WTC11 (cell line): Measurements from ENCODE around the gene UCK1. TPM values are rescaled to one million over a fixed set of nuclear protein-coding genes. Genes with fewer than 3 reads are reported as not detected.

Experiments used
- ATAC-seq: fragments of 200-7000 bp; cut with Tn5 transposase; 2 replicates; pipeline ENCODE4 v1.10.0; 2021; ENCODE audit warnings: mild to moderate bottlenecking, moderate library complexity
- CTCF ChIA-PET: fragments of 300-600 bp; sonication (Branson Sonifier 250); formaldehyde crosslinking; loops from one replicate; lab custom pipeline; 2021; ENCODE audit warnings: antibody characterized with exemption; lab: Charles Lee
- POLR2A ChIA-PET: fragments of 350-600 bp; sonication (Branson Sonifier 250); formaldehyde crosslinking; loops from one replicate; lab custom pipeline; 2021; ENCODE audit warnings: antibody characterized with exemption; lab: Charles Lee
- DNase-seq: peaks from one replicate; pipeline ENCODE4 v3.0.0; 2021; ENCODE audit warnings: low spot score
- H3K27ac Mint-ChIP-seq: 2 replicates; pipeline ENCODE4 v1.8.0; 2021; ENCODE audit warnings: mixed read lengths
- H3K27me3 Mint-ChIP-seq: 2 replicates; pipeline ENCODE4 v1.8.0; 2021; ENCODE audit warnings: low read depth, mild to moderate bottlenecking, moderate library complexity, mixed read lengths
- H3K36me3 Mint-ChIP-seq: 2 replicates; pipeline ENCODE4 v1.8.0; 2021; ENCODE audit warnings: mixed read lengths
- H3K4me1 Mint-ChIP-seq: 2 replicates; pipeline ENCODE4 v1.8.0; 2022; ENCODE audit warnings: mixed read lengths
- H3K4me3 Mint-ChIP-seq: 2 replicates; pipeline ENCODE4 v1.8.0; 2021; ENCODE audit warnings: mild to moderate bottlenecking, moderate library complexity, mixed read lengths
- H3K9me3 Mint-ChIP-seq: 2 replicates; pipeline ENCODE4 v1.8.0; 2021; ENCODE audit warnings: mixed read lengths
- ATF2 ChIP-seq: sonication (generic); formaldehyde crosslinking; IDR thresholded peaks from 2 replicates; pipeline ENCODE4 v1.8.1; 2022; ENCODE audit warnings: low read depth, missing genetic modification reagents, borderline replicate concordance
- CTCF ChIP-seq: fragments of 200-600 bp; IDR thresholded peaks from 2 replicates; pipeline ENCODE4 v1.8.0; 2022; ENCODE audit warnings: antibody characterized with exemption
- E2F4 ChIP-seq: sonication (generic); formaldehyde crosslinking; IDR thresholded peaks from 2 replicates; pipeline ENCODE4 v1.8.1; 2022; ENCODE audit warnings: low read depth, mild to moderate bottlenecking, moderate library complexity, missing genetic modification reagents, borderline replicate concordance
- FOXK1 ChIP-seq: sonication (generic); formaldehyde crosslinking; IDR thresholded peaks from 2 replicates; pipeline ENCODE4 v1.8.0; 2022; ENCODE audit warnings: mild to moderate bottlenecking, moderate library complexity, missing genetic modification reagents
- GRHL2 ChIP-seq: fragments of 250-450 bp; sonication (Bioruptor Pico); IDR thresholded peaks from 2 replicates; pipeline ENCODE4 v1.8.0; 2022; ENCODE audit warnings: mild to moderate bottlenecking, moderate library complexity; ENCODE audit not compliant: insufficient replicate concordance, severe bottlenecking
- MYBL2 ChIP-seq: sonication (generic); formaldehyde crosslinking; IDR thresholded peaks from 2 replicates; pipeline ENCODE4 v1.8.1; 2023; ENCODE audit warnings: mild to moderate bottlenecking, moderate library complexity, missing genetic modification reagents
- NFE2L1 ChIP-seq: sonication (generic); formaldehyde crosslinking; IDR thresholded peaks from 2 replicates; pipeline ENCODE4 v1.8.1; 2023; ENCODE audit warnings: missing genetic modification reagents
- NFYB ChIP-seq: sonication (generic); formaldehyde crosslinking; conservative IDR thresholded peaks from 2 replicates; pipeline ENCODE4 v1.8.0; 2022; ENCODE audit warnings: low read depth, missing genetic modification reagents
- NR3C1 ChIP-seq: sonication (generic); formaldehyde crosslinking; conservative IDR thresholded peaks from 2 replicates; pipeline ENCODE4 v1.8.1; 2023; ENCODE audit warnings: low read depth, mild to moderate bottlenecking, missing genetic modification reagents
- PREB ChIP-seq: sonication (generic); formaldehyde crosslinking; IDR thresholded peaks from 2 replicates; pipeline ENCODE4 v1.8.1; 2022; ENCODE audit warnings: mild to moderate bottlenecking, missing genetic modification reagents, moderate library complexity, borderline replicate concordance
- RELA ChIP-seq: sonication (generic); formaldehyde crosslinking; IDR thresholded peaks from 2 replicates; pipeline ENCODE4 v1.8.1; 2022; ENCODE audit warnings: missing genetic modification reagents, mild to moderate bottlenecking, borderline replicate concordance
- SP1 ChIP-seq: sonication (generic); formaldehyde crosslinking; conservative IDR thresholded peaks from 2 replicates; pipeline ENCODE4 v1.8.1; 2022; ENCODE audit warnings: missing genetic modification reagents
- TEAD4 ChIP-seq: sonication (generic); formaldehyde crosslinking; IDR thresholded peaks from 2 replicates; pipeline ENCODE4 v1.8.0; 2022; ENCODE audit warnings: mild to moderate bottlenecking, missing genetic modification reagents
- ZBTB43 ChIP-seq: sonication (generic); formaldehyde crosslinking; IDR thresholded peaks from 2 replicates; pipeline ENCODE4 v1.8.1; 2023; ENCODE audit warnings: mild to moderate bottlenecking, missing genetic modification reagents
- ZNF317 ChIP-seq: sonication (generic); formaldehyde crosslinking; IDR thresholded peaks from 2 replicates; pipeline ENCODE4 v1.8.1; 2023; ENCODE audit warnings: low read depth, mild to moderate bottlenecking, moderate library complexity, missing genetic modification reagents, borderline replicate concordance
- ZNF396 ChIP-seq: fragments of 250-450 bp; sonication (Bioruptor Pico); IDR thresholded peaks from 2 replicates; pipeline ENCODE4 v1.8.0; 2021; ENCODE audit warnings: mild to moderate bottlenecking, moderate library complexity, borderline replicate concordance
- ZNF423 ChIP-seq: fragments of 250-450 bp; sonication (Bioruptor Pico); IDR thresholded peaks from 2 replicates; pipeline ENCODE4 v2.1.2; 2022; ENCODE audit warnings: mild to moderate bottlenecking, moderate library complexity
- ZNF425 ChIP-seq: fragments of 250-450 bp; sonication (Bioruptor Pico); conservative IDR thresholded peaks from 2 replicates; pipeline ENCODE4 v1.9.0; 2021; ENCODE audit warnings: mild to moderate bottlenecking
- total RNA-seq: library from RNA; stranded (reverse); gene quantifications from 3 replicates; pipeline ENCODE4 v1.2.3, GENCODE V29; 2021

The UCK1 gene
- total RNA-seq, 1 experiment from 2014 or later: 29.6 TPM

GRCh38 chr9:131525643-131526565 is 5.2 kb downstream of the UCK1 start:
- DNase-seq: no peak
- Mint-ChIP-seq H3K4me3 (no peak overlapping the region), H3K27ac (no peak overlapping the region), H3K4me1 (peaks cover 6% of the 10 kb centered on the region; the same call in 1 of the 2 replicates), H3K9me3 (no peaks in the 10 kb centered on the region), H3K27me3 (no peaks in the 10 kb centered on the region), H3K36me3 (peaks cover 51% of the 10 kb centered on the region)
- ATAC-seq: no peak
- TF ChIP-seq CTCF (no peak), RELA (CRISPR knock-in tag) (no peak), NR3C1 (CRISPR knock-in tag) (no peak), ZNF423 (CRISPR knock-in tag) (no peak), ZNF396 (CRISPR knock-in tag) (no peak), ZBTB43 (no peak), GRHL2 (CRISPR knock-in tag) (no peak), ZNF317 (CRISPR knock-in tag) (no peak), E2F4 (CRISPR knock-in tag) (no peak), SP1 (CRISPR knock-in tag) (no peak), FOXK1 (CRISPR knock-in tag) (no peak), ATF2 (CRISPR knock-in tag) (no peak), NFE2L1 (CRISPR knock-in tag) (no peak), PREB (CRISPR knock-in tag) (no peak), ZNF425 (CRISPR knock-in tag) (no peak), TEAD4 (no peak), NFYB (CRISPR knock-in tag) (no peak), MYBL2 (CRISPR knock-in tag) (no peak)
- ChIA-PET POLR2A (interaction anchor here (0.5 kb wide), 1 partner anchor 19 kb away, joined by 7 read pairs; the partner anchor contains the start of gene PRRT1B), CTCF (no interaction called here)
